Ovary (tissue), 9 donors: ENCODE measurements around the gene ADD2. TPM values are rescaled to one million over a fixed set of nuclear protein-coding genes. Genes with fewer than 3 reads are reported as not detected.

Source experiments
- DNase-seq, 5 donors: peaks; one replicate each; pipeline ENCODE4 v3.0.0-alpha.2; 2019 to 2020
- H3K27ac ChIP-seq, 2 donors: fragments of 200-600 bp; one replicate each; pipeline versions ENCODE4 v1.5.1 to v1.8.0; 2019 to 2022
- H3K27me3 ChIP-seq: fragments of 200-600 bp; one replicate; pipeline ENCODE4 v1.8.0; 2022
- H3K36me3 ChIP-seq: fragments of 200-600 bp; sonication (generic); one replicate; pipeline ENCODE4 v1.5.1; 2019
- H3K4me1 ChIP-seq: one replicate; pipeline ENCODE4 v1.8.1; 2013; ENCODE audit warnings: mild to moderate bottlenecking, moderate library complexity; ENCODE audit not compliant: insufficient read depth
- H3K4me3 ChIP-seq: fragments of 200-600 bp; sonication (generic); one replicate; pipeline ENCODE4 v1.5.1; 2017
- H3K9me3 ChIP-seq, 2 donors: fragments of 200-600 bp in 1 of 2; sonication (generic) in 1 of 2; one replicate each; pipeline versions ENCODE4 v1.5.1 to v1.8.1; 2013 to 2019; ENCODE audit warnings: mild to moderate bottlenecking in 1 of 2, moderate library complexity in 1 of 2
- EP300 ChIP-seq: sonication (generic); formaldehyde crosslinking; IDR thresholded peaks from one replicate; pipeline ENCODE4 v1.6.1; 2017; ENCODE audit warnings: antibody characterized with exemption
- POLR2A ChIP-seq: fragments of 450-650 bp; IDR thresholded peaks from one replicate; pipeline ENCODE4 v1.6.1; 2017; ENCODE audit warnings: antibody characterized with exemption, mild to moderate bottlenecking, moderate library complexity
- WGBS, 3 donors: extraction: QIAGEN DNeasy Blood & Tissue Kit in 1 of 3; methylation state at CpG; one replicate each; pipeline versions ENCODE4 v1.1.5 to v1.1.7; 2013 to 2017; 5-methylcytosine and 5-hydroxymethylcytosine counted together
- intact Hi-C, 4 donors: fragments of 100-400 bp; cut with DNase I; formaldehyde crosslinking; loops; one replicate each; pipeline versions ENCODE4 v1.11.0 to v1.15.1; 2022 to 2023
- polyA plus RNA-seq, 2 donors: library from polyadenylated mRNA; stranded (reverse); fragments of 200-250 nt in 1 of 2; fragments of 350-450 nt in 1 of 2; fragmentation: Illumina TruSeq in 1 of 2; extraction: RNeasy Lipid Tissue Mini Kit (QIAGEN cat#74804) in 1 of 2; gene quantifications; one replicate each; pipeline ENCODE4 v1.2.3, GENCODE V29; 2013 to 2014
- total RNA-seq, 7 donors: library from RNA; depleted of rRNA in 2 of 7; stranded (reverse); fragments of >200 nt in 2 of 7; fragmentation: NEBNext Ultra II Directional in 3 of 7; extraction: Animal tissue kit (Norgen Biotek cat#: 25700) in 3 of 7; gene quantifications; one replicate each; pipeline versions ENCODE4 v1.1.0 to v1.2.4, GENCODE V29; 2016 to 2023
- TF ChIP-seq, protein P1 (sequence below), 3 donors: fragments of 450-650 bp in 2 of 3; fragments of 200-600 bp in 1 of 3; IDR thresholded peaks; one replicate each; pipeline versions ENCODE4 v1.5.1 to v1.8.0; 2016 to 2022; ENCODE audit warnings: antibody characterized with exemption in 3 of 3, mild to moderate bottlenecking in 1 of 3
- donor health status: DM: no; HTN: no; CAD: no; lungs with moderate emphysema.
- donor health status: DM: no; HTN: no; CAD: no.
- donor health status: Bipolar disorder and iron deficiency.
- donor health status: DM: yes; HTN: yes; CAD: no.
- donor health status: DM: no; HTN: no; CAD: no.
- donor health status: DM: yes; HTN: yes; CAD: no.

ADD2 gene
- total and polyA plus RNA-seq, 9 donors, result 0.29 to 6.2 (median 0.82) TPM

DNA sequence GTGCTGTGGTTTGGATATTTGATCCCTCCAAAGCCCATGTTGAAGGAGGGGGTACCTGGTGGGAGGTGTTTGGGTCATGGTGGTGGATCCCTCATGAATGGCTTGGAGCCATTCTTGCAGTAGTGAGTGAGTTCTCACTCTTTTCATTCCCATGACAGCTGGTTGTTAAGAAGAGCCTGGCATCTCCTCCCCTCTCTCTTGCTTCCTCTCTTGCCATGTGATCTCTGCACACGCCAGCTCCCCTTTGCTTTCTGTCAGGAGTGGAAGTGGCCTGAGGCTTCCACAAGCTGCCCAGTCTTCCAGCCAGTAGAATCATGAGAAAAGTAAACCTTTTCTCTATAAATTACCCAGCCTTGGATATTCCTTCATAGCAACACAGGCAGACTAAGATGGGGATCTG is 8.6 kb downstream of the ADD2 start:
- no peaks in the 10 kb centered on the region for H3K36me3 ChIP-seq
- no peaks in the 10 kb centered on the region for H3K9me3 ChIP-seq
- WGBS, 3 donors, result 64 to 79% (median 67%) methylated on average over 1 of the region's 1 CpG
- no peaks in the 10 kb centered on the region for H3K27me3 ChIP-seq
- no peak overlapping the region for H3K4me3 ChIP-seq
- no peak overlapping the region for H3K27ac ChIP-seq
- intact Hi-C loops, result no loop called here
- DNase-seq, result no peak
- H3K4me1 ChIP-seq, result no peaks in the 10 kb centered on the region
- TF ChIP-seq POLR2A (no peak), EP300 (no peak)
- TF ChIP-seq, protein P1, sequence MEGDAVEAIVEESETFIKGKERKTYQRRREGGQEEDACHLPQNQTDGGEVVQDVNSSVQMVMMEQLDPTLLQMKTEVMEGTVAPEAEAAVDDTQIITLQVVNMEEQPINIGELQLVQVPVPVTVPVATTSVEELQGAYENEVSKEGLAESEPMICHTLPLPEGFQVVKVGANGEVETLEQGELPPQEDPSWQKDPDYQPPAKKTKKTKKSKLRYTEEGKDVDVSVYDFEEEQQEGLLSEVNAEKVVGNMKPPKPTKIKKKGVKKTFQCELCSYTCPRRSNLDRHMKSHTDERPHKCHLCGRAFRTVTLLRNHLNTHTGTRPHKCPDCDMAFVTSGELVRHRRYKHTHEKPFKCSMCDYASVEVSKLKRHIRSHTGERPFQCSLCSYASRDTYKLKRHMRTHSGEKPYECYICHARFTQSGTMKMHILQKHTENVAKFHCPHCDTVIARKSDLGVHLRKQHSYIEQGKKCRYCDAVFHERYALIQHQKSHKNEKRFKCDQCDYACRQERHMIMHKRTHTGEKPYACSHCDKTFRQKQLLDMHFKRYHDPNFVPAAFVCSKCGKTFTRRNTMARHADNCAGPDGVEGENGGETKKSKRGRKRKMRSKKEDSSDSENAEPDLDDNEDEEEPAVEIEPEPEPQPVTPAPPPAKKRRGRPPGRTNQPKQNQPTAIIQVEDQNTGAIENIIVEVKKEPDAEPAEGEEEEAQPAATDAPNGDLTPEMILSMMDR (IDR thresholded peaks at IDR 0.05), result no peak

DNA sequence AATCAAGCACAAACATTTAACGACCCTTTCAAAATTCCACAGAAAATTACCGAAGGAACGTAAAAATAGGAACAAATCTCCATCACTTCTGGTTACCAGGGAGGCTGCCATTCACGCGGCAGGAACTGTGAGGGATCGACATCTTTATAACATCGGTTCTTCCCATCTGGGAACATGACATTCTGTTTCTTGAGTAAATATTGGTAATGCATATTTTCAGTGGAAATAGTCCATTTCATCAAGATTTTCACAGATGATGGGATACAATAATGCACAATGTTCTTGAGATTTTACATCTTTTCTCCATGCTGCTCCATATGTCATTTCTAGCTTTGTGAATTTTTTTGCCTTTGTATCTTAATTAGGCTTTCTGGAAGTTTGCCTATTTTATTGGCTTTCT is 10.0 kb downstream of the ADD2 start:
- Histone ChIP-seq H3K27ac (no peak overlapping the region), H3K36me3 (no peaks in the 10 kb centered on the region), H3K4me3 (no peak overlapping the region), H3K9me3 (no peaks in the 10 kb centered on the region), H3K27me3 (no peaks in the 10 kb centered on the region), H3K4me1 (no peaks in the 10 kb centered on the region)
- 92 to 94% (median 94%) methylated on average over 7 of the region's 7 CpGs for WGBS, 3 donors
- no peak for DNase-seq
- intact Hi-C loops, result no loop called here
- TF ChIP-seq EP300, result no peak
- no peak for TF ChIP-seq POLR2A
- TF ChIP-seq, protein P1 (IDR thresholded peaks at IDR 0.05), result no peak

DNA sequence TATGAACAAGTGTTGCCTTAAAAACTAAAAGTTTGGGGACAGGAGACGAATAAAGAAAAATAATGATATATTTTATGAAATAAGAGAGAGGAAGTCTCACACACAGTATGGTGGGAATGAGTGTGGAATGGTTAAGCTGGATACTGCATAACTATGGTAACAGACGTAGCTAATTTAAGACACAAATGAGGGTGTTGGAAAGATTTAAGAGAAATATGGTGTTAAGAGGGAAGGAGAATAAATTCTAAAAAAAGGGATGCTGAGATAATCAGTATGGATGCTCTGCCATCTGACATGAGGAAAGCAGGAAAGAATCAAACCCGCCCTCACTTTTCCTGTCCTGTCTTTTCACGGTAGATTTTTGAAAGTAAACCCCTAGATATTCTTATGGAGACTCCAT is 10.6 kb downstream of the ADD2 start:
- TF ChIP-seq POLR2A (no peak), EP300 (no peak)
- TF ChIP-seq, protein P1 (IDR thresholded peaks at IDR 0.05), result no peak
- Histone ChIP-seq H3K9me3 (no peaks in the 10 kb centered on the region), H3K27ac (no peak overlapping the region), H3K4me1 (no peaks in the 10 kb centered on the region), H3K36me3 (no peaks in the 10 kb centered on the region), H3K4me3 (no peak overlapping the region), H3K27me3 (no peaks in the 10 kb centered on the region)
- DNase-seq, result no peak
- intact Hi-C loops, result no loop called here
- WGBS, 3 donors, result 70 to 75% (median 72%) methylated on average over 4 of the region's 4 CpGs

DNA sequence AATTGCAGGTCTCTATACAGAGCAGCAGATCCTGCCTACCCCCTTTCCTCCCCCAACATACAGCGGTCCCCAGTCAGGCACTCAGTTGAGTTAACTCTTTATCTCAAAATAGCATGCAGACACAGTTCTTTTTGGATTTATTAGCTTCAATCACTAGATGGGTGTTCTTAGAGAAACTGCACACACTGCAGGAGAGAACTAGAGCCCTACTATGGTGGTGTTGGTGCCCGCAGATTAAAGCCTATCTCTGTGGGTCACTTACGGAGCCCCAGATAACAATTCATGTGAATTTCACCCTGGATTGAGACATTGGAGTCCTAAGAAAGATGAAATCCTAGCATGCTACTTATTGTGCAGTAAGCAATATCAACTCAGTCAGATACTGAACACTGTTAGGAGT is 11.9 kb downstream of the ADD2 start:
- Histone ChIP-seq H3K27me3 (no peaks in the 10 kb centered on the region), H3K27ac (no peak overlapping the region), H3K4me3 (no peak overlapping the region), H3K9me3 (no peaks in the 10 kb centered on the region), H3K4me1 (no peaks in the 10 kb centered on the region), H3K36me3 (no peaks in the 10 kb centered on the region)
- intact Hi-C loops, result no loop called here
- 78 to 91% (median 80%) methylated on average over 3 of the region's 3 CpGs for WGBS, 3 donors
- no peak for TF ChIP-seq EP300
- TF ChIP-seq, protein P1 (IDR thresholded peaks at IDR 0.05), result no peak
- TF ChIP-seq POLR2A, result no peak
- DNase-seq, result no peak

DNA sequence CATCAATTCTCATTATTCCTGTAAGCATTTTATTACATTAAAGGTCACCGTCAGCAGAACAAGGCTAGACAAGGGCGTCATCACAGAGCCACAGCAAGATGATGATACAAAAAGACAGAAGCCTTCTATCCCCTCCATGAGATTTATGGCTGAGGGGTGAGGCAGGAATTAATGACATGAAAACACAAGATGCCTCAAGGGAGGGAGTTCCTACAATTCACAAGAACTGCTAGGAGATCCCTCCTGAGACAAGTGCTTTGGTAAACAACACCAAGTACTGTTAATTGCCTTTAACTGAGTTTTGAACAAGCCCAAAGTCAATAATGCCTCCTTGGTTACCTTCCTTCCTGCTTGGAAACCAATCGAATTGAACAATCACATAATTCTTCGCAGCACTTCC is 14.1 kb downstream of the ADD2 start:
- no peak for TF ChIP-seq POLR2A
- TF ChIP-seq, protein P1 (IDR thresholded peaks at IDR 0.05), result no peak
- TF ChIP-seq EP300, result no peak
- Histone ChIP-seq H3K36me3 (no peaks in the 10 kb centered on the region), H3K27ac (no peak overlapping the region), H3K4me1 (no peaks in the 10 kb centered on the region), H3K27me3 (no peaks in the 10 kb centered on the region), H3K4me3 (no peak overlapping the region), H3K9me3 (no peaks in the 10 kb centered on the region)
- intact Hi-C loops, result no loop called here
- DNase-seq, result no peak
- 77 to 86% (median 83%) methylated on average over 4 of the region's 4 CpGs for WGBS, 3 donors
